ENCODE results near the gene USP25. TPM values are rescaled to one million over a fixed set of nuclear protein-coding genes. Genes with fewer than 3 reads are reported as not detected.
A peak's percentile ranks its signal among the peaks of the same experiment; 100 is the strongest.

Gene USP25
- total RNA-seq, 2 experiments from 2014 or later = 34.1 to 34.6 TPM

DNA sequence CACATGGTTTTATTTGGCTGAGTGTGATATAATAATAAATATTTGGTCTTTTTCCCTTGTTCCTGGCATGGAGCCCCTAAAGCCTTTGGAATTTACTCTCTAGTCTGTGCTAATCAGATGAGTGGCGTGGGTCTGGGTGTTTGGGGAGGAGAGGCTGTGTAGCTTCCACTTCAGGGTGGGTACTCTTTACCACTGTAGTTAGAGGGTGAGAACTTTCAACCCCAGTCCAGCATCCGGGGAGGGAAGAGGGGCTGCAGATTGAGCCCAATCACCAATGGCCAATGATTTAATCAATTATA lies 20.0 kb downstream of the USP25 start:
- CTCF ChIA-PET = no interaction called here
- no peaks in the 10 kb centered on the region for H3K27me3 Mint-ChIP-seq
- POLR2A ChIA-PET = interaction anchor here (0.9 kb wide), 1 partner anchor 19 kb away, joined by 5 read pairs; the partner anchor contains the start of gene USP25
- H3K4me3 Mint-ChIP-seq = no peak overlapping the region
- TF ChIP-seq, protein P1, sequence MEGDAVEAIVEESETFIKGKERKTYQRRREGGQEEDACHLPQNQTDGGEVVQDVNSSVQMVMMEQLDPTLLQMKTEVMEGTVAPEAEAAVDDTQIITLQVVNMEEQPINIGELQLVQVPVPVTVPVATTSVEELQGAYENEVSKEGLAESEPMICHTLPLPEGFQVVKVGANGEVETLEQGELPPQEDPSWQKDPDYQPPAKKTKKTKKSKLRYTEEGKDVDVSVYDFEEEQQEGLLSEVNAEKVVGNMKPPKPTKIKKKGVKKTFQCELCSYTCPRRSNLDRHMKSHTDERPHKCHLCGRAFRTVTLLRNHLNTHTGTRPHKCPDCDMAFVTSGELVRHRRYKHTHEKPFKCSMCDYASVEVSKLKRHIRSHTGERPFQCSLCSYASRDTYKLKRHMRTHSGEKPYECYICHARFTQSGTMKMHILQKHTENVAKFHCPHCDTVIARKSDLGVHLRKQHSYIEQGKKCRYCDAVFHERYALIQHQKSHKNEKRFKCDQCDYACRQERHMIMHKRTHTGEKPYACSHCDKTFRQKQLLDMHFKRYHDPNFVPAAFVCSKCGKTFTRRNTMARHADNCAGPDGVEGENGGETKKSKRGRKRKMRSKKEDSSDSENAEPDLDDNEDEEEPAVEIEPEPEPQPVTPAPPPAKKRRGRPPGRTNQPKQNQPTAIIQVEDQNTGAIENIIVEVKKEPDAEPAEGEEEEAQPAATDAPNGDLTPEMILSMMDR (IDR thresholded peaks at IDR 0.05) = no peak
- peaks cover 60% of the 10 kb centered on the region for H3K4me1 Mint-ChIP-seq (ENCODE audit: low read depth)
- H3K9me3 Mint-ChIP-seq = no peaks in the 10 kb centered on the region
- DNase-seq (no peak), ATAC-seq (no peak)
- H3K27ac Mint-ChIP-seq = no peak overlapping the region
- peaks cover 10% of the 10 kb centered on the region for H3K36me3 Mint-ChIP-seq (ENCODE audit: low read depth)
- intact Hi-C loops (cut with micrococcal nuclease) = no loop called here

DNA sequence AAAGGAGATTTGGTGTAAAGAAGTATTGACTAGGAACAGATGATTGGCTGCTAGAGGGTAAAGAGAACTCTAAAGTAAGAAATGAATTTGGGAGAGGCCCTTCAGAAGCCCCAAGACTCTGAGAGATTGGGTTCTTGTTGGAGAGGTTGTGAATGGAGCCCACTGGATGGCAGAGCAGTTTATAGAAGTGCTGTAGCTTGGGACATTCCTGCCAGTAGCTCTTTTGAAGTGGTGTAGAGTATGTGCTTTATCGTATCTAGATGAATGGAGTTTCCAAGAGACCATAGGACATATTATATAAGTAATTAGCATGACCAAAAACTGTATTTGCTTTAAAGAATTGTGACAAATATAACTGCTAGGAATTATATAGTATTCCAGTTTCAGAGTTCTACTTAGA lies 21.3 kb downstream of the USP25 start:
- TF ChIP-seq, protein P1 (IDR thresholded peaks at IDR 0.05) = no peak
- ChIA-PET POLR2A (interaction anchor here (1.0 kb wide), 1 partner anchor 8 kb away, joined by 3 read pairs; no protein-coding TSS in a partner anchor), CTCF (no interaction called here)
- Mint-ChIP-seq H3K9me3 (no peaks in the 10 kb centered on the region), H3K36me3 (ENCODE audit: low read depth) (peaks cover 7% of the 10 kb centered on the region), H3K4me3 (no peak overlapping the region), H3K27ac (no peak overlapping the region), H3K27me3 (no peaks in the 10 kb centered on the region), H3K4me1 (ENCODE audit: low read depth) (peaks cover 67% of the 10 kb centered on the region)
- intact Hi-C loops (cut with micrococcal nuclease) = no loop called here
- ATAC-seq (no peak), DNase-seq (no peak)

DNA sequence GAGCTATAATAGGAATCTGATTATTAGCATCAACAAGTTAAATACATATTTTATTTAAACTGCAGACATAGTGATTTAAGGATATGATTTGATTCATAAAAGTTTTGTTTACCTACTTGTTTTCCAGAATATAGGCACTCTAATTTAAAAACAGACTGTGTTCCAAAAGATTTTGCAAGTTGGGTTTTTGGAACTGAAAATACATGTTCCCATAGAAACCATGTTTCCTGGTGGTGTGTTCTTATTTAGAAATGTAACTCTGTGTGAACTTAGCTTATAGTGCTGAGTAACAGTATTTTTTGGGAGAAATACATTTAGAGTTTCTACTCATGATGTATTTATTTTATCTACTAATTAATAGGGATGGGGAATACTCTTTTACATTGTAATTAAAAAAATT lies 21.8 kb downstream of the USP25 start:
- ATAC-seq (no peak), DNase-seq (no peak)
- Mint-ChIP-seq H3K4me3 (no peak overlapping the region), H3K9me3 (no peaks in the 10 kb centered on the region), H3K4me1 (ENCODE audit: low read depth) (peaks cover 70% of the 10 kb centered on the region), H3K27me3 (no peaks in the 10 kb centered on the region), H3K27ac (no peak overlapping the region), H3K36me3 (ENCODE audit: low read depth) (peaks cover 7% of the 10 kb centered on the region)
- CTCF ChIA-PET = no interaction called here
- POLR2A ChIA-PET = interaction anchor here (1.0 kb wide), 1 partner anchor 8 kb away, joined by 3 read pairs; no protein-coding TSS in a partner anchor
- intact Hi-C loops (cut with micrococcal nuclease) = no loop called here
- TF ChIP-seq, protein P1 (IDR thresholded peaks at IDR 0.05) = no peak

DNA sequence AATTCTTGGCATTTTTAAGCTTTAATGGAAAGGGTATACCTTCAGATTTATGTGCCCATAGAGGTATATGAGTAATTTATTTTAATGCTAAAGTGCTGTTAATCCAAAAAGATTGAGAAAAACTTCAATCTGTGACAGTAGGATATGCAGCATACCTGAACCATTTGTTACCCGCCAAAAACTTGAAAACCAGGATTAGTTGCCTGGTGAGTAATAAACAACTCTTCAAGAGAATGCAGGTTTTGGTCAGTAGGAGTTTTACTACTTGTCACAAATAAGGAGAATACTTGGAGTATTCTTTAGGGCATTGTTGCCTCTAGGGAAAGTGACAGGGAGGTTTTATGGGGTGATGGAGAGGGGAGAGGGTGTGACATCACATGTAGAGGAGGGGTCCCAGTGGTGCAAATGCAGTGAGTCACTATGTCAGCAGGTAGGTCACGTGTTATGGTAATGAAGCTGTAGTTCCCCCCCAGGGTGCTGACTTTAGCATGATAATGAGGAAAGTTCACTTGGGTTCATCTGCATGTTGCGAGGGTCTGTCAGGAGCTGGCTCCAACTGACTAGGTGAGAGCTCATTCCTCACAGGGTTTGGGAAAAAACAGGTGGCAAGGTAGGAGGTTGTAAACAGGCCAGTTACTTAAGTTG lies 23.1 kb downstream of the USP25 start:
- CTCF ChIA-PET = interaction anchor here (1.6 kb wide), 1 partner anchor 18 kb away, joined by 5 read pairs; no protein-coding TSS in a partner anchor
- intact Hi-C loops (cut with micrococcal nuclease) = no loop called here
- H3K36me3 Mint-ChIP-seq (ENCODE audit: low read depth) = peaks cover 19% of the 10 kb centered on the region
- peaks cover 74% of the 10 kb centered on the region for H3K4me1 Mint-ChIP-seq (ENCODE audit: low read depth)
- no peaks in the 10 kb centered on the region for H3K27me3 Mint-ChIP-seq
- POLR2A ChIA-PET = interaction anchor here (1.0 to 1.3 kb wide), 3 partner anchors 10 to 58 kb away, joined by 3 to 5 read pairs (median 5); no protein-coding TSS in a partner anchor
- no peak overlapping the region for H3K4me3 Mint-ChIP-seq
- TF ChIP-seq, protein P1 (IDR thresholded peaks at IDR 0.05) = no peak
- H3K27ac Mint-ChIP-seq = no peak overlapping the region
- peak; percentile 17 for ATAC-seq
- DNase-seq = no peak
- peaks cover 6% of the 10 kb centered on the region for H3K9me3 Mint-ChIP-seq

DNA sequence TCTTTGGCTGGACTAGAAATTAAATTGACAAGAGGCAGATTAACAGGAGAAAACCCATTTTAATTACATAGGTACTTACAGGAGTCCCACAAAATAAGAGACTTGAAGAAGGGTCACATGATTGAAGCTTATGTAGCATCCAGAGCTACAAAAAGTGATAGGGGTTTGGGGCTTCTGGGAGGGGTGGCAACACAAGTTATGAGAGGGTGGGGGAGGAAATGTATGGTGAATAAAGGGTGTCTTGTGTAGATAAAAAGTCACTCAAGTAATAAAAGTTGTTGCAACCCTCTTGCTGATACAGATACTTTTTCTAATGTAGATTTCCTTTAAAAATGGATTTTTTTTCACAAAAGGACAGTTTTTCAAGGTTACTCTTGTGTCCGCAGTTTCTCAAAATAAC lies 24.0 kb downstream of the USP25 start:
- H3K27ac Mint-ChIP-seq = no peak overlapping the region
- peaks cover 24% of the 10 kb centered on the region for H3K36me3 Mint-ChIP-seq (ENCODE audit: low read depth)
- DNase-seq (no peak), ATAC-seq (no peak)
- TF ChIP-seq, protein P1 (IDR thresholded peaks at IDR 0.05) = no peak
- H3K27me3 Mint-ChIP-seq = no peaks in the 10 kb centered on the region
- peaks cover 14% of the 10 kb centered on the region for H3K9me3 Mint-ChIP-seq
- CTCF ChIA-PET = no interaction called here
- intact Hi-C loops (cut with micrococcal nuclease) = no loop called here
- POLR2A ChIA-PET = interaction anchor here (1.0 to 1.3 kb wide), 2 partner anchors 11 to 57 kb away, joined by 3 to 5 read pairs; no protein-coding TSS in a partner anchor
- H3K4me3 Mint-ChIP-seq = no peak overlapping the region
- peaks cover 72% of the 10 kb centered on the region for H3K4me1 Mint-ChIP-seq (ENCODE audit: low read depth)

Measured in activated CD8-positive, alpha-beta T cell treated with anti-CD3 and anti-CD28 coated beads for 36 hours (primary cell).